ENCODE measurements around the gene ZSWIM6.

ZSWIM6 gene

DNA sequence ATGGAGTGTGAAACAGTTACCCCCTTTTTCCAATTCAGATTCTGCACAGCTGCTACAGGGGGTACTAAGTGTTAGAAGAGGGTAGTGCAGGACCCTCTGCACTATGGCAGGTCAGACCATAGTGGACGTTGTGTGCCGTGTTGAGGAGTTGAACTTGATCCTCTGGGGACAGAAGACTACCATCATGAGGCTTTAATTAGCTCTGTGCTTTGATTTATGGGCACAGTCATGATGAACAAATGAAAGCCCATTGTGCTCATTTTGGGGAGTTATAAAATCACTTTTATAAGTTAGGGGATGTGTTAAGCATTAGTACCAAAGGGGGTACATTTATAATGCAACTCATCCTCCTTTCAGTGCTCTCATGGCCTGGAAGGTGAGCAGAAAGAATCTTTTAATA lies 62.7 kb downstream of the ZSWIM6 start:
- no peak for DNase-seq
- POLR2A ChIA-PET = no interaction called here
- Histone ChIP-seq H3K9me3 (ENCODE audit: control extremely low read depth in 1 of 5, control insufficient read depth in 4 of 5, insufficient read depth in 2 of 5, low read depth in 1 of 5, low read length in 4 of 5) (no peaks in the 10 kb centered on the region), H3K4me1 (ENCODE audit: control extremely low read depth in 1 of 4, control insufficient read depth in 4 of 4, insufficient read depth in 4 of 4, low read length in 3 of 4) (no peaks in the 10 kb centered on the region), H3K4me3 (ENCODE audit: control insufficient read depth in 1 of 7, extremely low read depth in 1 of 7, insufficient read depth in 4 of 7, low read depth in 2 of 7, low read length in 6 of 7) (no peak overlapping the region), H3K36me3 (ENCODE audit: control insufficient read depth in 4 of 4, insufficient read depth in 4 of 4, low read length in 3 of 4) (peaks cover 0 to 8% (median 2%) of the 10 kb centered on the region in 4 experiments), H3K27me3 (replicated peaks in 2 of 5; ENCODE audit: control insufficient read depth in 4 of 5, insufficient read depth in 5 of 5, low read length in 4 of 5) (no peaks in the 10 kb centered on the region), H3K27ac (ENCODE audit: insufficient read depth in 1 of 2, low read depth in 1 of 2, low read length in 2 of 2, poor library complexity in 1 of 2, severe bottlenecking in 2 of 2) (no peak overlapping the region)
- 100% methylated on average over 2 of the region's 2 CpGs for WGBS (ENCODE audit: insufficient coverage)
- CTCF ChIA-PET = interaction anchor here (0.6 to 2.5 kb wide), 2 partner anchors 10 to 11 kb away, joined by 4 to 6 read pairs; no protein-coding TSS in a partner anchor

DNA sequence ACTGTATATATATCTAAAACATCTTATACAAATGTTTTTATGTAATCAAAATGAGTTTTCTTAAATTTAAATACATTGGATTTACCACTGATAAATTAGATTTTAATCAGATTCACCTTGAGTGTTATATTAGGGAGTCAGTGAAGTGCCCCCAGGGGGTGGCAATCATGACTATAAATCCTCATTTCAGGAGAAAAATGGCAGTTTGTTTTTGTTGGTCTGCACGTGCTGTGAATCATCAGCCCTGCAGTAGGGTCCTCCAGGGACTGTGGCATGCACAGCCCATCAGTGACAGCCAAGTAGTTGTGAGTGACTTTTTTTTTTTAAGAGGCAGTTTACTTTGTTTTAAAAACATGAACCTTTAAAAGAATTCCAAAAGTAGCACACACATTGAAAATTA lies 65.2 kb downstream of the ZSWIM6 start:
- POLR2A ChIA-PET = no interaction called here
- Histone ChIP-seq H3K36me3 (ENCODE audit: control insufficient read depth in 4 of 4, insufficient read depth in 4 of 4, low read length in 3 of 4) (peaks cover 0 to 3% (median 0%) of the 10 kb centered on the region in 4 experiments), H3K27me3 (replicated peaks in 2 of 5; ENCODE audit: control insufficient read depth in 4 of 5, insufficient read depth in 5 of 5, low read length in 4 of 5) (no peaks in the 10 kb centered on the region), H3K4me1 (ENCODE audit: control extremely low read depth in 1 of 4, control insufficient read depth in 4 of 4, insufficient read depth in 4 of 4, low read length in 3 of 4) (peaks cover 0 to 6% (median 2%) of the 10 kb centered on the region in 4 experiments), H3K27ac (ENCODE audit: insufficient read depth in 1 of 2, low read depth in 1 of 2, low read length in 2 of 2, poor library complexity in 1 of 2, severe bottlenecking in 2 of 2) (no peak overlapping the region), H3K4me3 (ENCODE audit: control insufficient read depth in 1 of 7, extremely low read depth in 1 of 7, insufficient read depth in 4 of 7, low read depth in 2 of 7, low read length in 6 of 7) (no peak overlapping the region), H3K9me3 (ENCODE audit: control extremely low read depth in 1 of 5, control insufficient read depth in 4 of 5, insufficient read depth in 2 of 5, low read depth in 1 of 5, low read length in 4 of 5) (no peaks in the 10 kb centered on the region)
- 75% methylated on average over 1 of the region's 1 CpG for WGBS (ENCODE audit: insufficient coverage)
- CTCF ChIA-PET = no interaction called here
- DNase-seq = peak in 2 of 3 donors; percentile 5 to 12

DNA sequence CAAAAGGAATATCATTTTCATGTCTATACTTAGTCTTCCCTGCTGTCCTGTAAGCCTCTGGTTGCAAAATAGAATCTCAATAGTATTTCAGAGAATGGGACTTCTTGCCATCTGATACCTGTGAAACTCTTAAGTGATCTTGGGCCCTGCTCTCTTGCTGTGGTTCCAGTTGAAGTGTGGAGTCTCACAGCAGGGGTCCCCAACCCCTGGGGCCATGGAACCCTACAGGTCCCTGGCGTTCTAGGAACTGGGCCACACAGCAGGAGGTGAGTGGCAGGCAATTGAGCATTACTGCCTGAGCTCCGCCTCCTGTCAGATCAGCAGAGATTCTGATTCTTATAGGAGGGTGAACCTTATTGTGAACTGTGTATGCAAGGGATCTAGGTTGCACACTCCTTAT lies 65.9 kb downstream of the ZSWIM6 start:
- H3K4me3 ChIP-seq (ENCODE audit: control insufficient read depth in 1 of 7, extremely low read depth in 1 of 7, insufficient read depth in 4 of 7, low read depth in 2 of 7, low read length in 6 of 7) = no peak overlapping the region
- H3K4me1 ChIP-seq (ENCODE audit: control extremely low read depth in 1 of 4, control insufficient read depth in 4 of 4, insufficient read depth in 4 of 4, low read length in 3 of 4) = peaks cover 0 to 11% (median 4%) of the 10 kb centered on the region in 4 experiments
- H3K36me3 ChIP-seq (ENCODE audit: control insufficient read depth in 4 of 4, insufficient read depth in 4 of 4, low read length in 3 of 4) = peaks cover 0 to 3% (median 0%) of the 10 kb centered on the region in 4 experiments
- no peak for DNase-seq
- ChIA-PET CTCF (no interaction called here), POLR2A (no interaction called here)
- no peak overlapping the region for H3K27ac ChIP-seq (ENCODE audit: insufficient read depth in 1 of 2, low read depth in 1 of 2, low read length in 2 of 2, poor library complexity in 1 of 2, severe bottlenecking in 2 of 2)
- WGBS (ENCODE audit: insufficient coverage) = 100% methylated on average over 2 of the region's 2 CpGs
- no peaks in the 10 kb centered on the region for H3K9me3 ChIP-seq (ENCODE audit: control extremely low read depth in 1 of 5, control insufficient read depth in 4 of 5, insufficient read depth in 2 of 5, low read depth in 1 of 5, low read length in 4 of 5)
- no peaks in the 10 kb centered on the region for H3K27me3 ChIP-seq (replicated peaks in 2 of 5; ENCODE audit: control insufficient read depth in 4 of 5, insufficient read depth in 5 of 5, low read length in 4 of 5)

DNA sequence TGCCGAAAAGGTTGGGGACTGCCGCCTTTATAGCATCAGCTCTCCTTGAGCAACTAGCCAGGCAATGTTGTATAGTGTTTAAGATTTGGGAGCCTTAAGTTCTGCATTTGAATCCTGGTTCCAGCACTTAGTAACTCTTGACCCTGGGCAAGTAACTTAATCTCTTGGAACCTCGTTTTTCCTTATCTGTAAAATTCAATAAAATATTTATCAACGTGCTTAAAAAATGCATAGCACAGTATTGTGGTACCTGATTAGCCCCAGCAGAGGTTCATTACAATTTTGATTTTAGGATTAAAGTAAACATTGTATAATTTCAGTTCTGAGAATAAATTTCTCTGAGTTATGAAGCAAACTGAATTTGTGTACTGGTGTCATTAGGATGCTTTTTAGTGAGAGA lies 66.4 kb downstream of the ZSWIM6 start:
- peaks cover 0 to 3% (median 0%) of the 10 kb centered on the region in 4 experiments for H3K36me3 ChIP-seq (ENCODE audit: control insufficient read depth in 4 of 4, insufficient read depth in 4 of 4, low read length in 3 of 4)
- DNase-seq = no peak
- ChIA-PET CTCF (no interaction called here), POLR2A (no interaction called here)
- peaks cover 2 to 16% (median 5%) of the 10 kb centered on the region in 4 experiments for H3K4me1 ChIP-seq (ENCODE audit: control extremely low read depth in 1 of 4, control insufficient read depth in 4 of 4, insufficient read depth in 4 of 4, low read length in 3 of 4)
- H3K9me3 ChIP-seq (ENCODE audit: control extremely low read depth in 1 of 5, control insufficient read depth in 4 of 5, insufficient read depth in 2 of 5, low read depth in 1 of 5, low read length in 4 of 5) = no peaks in the 10 kb centered on the region
- no peaks in the 10 kb centered on the region for H3K27me3 ChIP-seq (replicated peaks in 2 of 5; ENCODE audit: control insufficient read depth in 4 of 5, insufficient read depth in 5 of 5, low read length in 4 of 5)
- WGBS (ENCODE audit: insufficient coverage) = no CpG with 5 or more reads among the region's 4 CpGs
- no peak overlapping the region for H3K27ac ChIP-seq (ENCODE audit: insufficient read depth in 1 of 2, low read depth in 1 of 2, low read length in 2 of 2, poor library complexity in 1 of 2, severe bottlenecking in 2 of 2)
- no peak overlapping the region for H3K4me3 ChIP-seq (ENCODE audit: control insufficient read depth in 1 of 7, extremely low read depth in 1 of 7, insufficient read depth in 4 of 7, low read depth in 2 of 7, low read length in 6 of 7)

DNA sequence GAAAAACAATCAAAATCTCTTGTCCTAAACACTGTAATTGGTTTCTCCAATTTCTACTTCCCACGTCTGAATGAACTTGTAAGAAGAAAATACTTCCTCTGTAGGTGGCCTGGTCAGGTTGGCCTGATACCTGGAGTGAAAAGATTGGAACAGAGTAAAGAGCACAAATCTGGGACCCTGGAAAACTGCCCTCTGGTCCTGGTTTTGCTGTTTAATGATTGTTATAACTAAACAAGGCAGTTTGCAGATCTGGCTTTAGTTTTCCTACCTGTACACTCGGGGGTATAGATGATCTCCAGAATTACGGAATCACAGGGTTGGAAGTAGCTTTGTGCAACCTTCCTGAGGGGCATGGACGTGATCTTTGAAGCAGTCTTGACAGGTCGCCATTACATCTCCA lies 67.6 kb downstream of the ZSWIM6 start:
- Histone ChIP-seq H3K9me3 (ENCODE audit: control extremely low read depth in 1 of 5, control insufficient read depth in 4 of 5, insufficient read depth in 2 of 5, low read depth in 1 of 5, low read length in 4 of 5) (no peaks in the 10 kb centered on the region), H3K4me3 (ENCODE audit: control insufficient read depth in 1 of 7, extremely low read depth in 1 of 7, insufficient read depth in 4 of 7, low read depth in 2 of 7, low read length in 6 of 7) (no peak overlapping the region), H3K27me3 (replicated peaks in 2 of 5; ENCODE audit: control insufficient read depth in 4 of 5, insufficient read depth in 5 of 5, low read length in 4 of 5) (no peaks in the 10 kb centered on the region), H3K27ac (ENCODE audit: insufficient read depth in 1 of 2, low read depth in 1 of 2, low read length in 2 of 2, poor library complexity in 1 of 2, severe bottlenecking in 2 of 2) (no peak overlapping the region), H3K4me1 (ENCODE audit: control extremely low read depth in 1 of 4, control insufficient read depth in 4 of 4, insufficient read depth in 4 of 4, low read length in 3 of 4) (peaks cover 2 to 18% (median 6%) of the 10 kb centered on the region in 4 experiments), H3K36me3 (ENCODE audit: control insufficient read depth in 4 of 4, insufficient read depth in 4 of 4, low read length in 3 of 4) (peaks cover 0 to 3% (median 0%) of the 10 kb centered on the region in 4 experiments)
- WGBS (ENCODE audit: insufficient coverage) = 91% methylated on average over 4 of the region's 5 CpGs
- no peak for DNase-seq
- ChIA-PET POLR2A (no interaction called here), CTCF (interaction anchor here (1.0 to 1.8 kb wide), 2 partner anchors 14 to 20 kb away, joined by 3 to 9 read pairs; no protein-coding TSS in a partner anchor)

DNA sequence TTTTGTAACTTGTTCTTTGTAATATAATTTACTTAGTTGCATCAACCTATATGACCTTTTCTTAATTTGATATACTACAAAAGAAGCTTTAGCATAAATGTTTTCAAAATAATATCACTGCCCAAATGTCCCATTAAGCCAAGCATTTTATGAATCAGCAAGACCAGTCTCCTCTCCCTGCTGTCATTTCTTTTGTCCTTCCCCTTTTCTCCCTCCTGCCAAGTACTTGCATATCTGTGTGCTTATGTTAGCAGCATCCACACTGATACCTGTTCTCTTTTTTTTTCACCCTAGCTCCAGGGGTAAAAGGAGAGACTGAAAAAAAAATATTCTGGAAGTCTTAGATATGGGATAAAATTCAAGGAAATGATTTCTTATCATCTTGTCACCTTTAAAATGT lies 69.7 kb downstream of the ZSWIM6 start:
- H3K27me3 ChIP-seq (replicated peaks in 2 of 5; ENCODE audit: control insufficient read depth in 4 of 5, insufficient read depth in 5 of 5, low read length in 4 of 5) = no peaks in the 10 kb centered on the region
- no peak overlapping the region for H3K4me3 ChIP-seq (ENCODE audit: control insufficient read depth in 1 of 7, extremely low read depth in 1 of 7, insufficient read depth in 4 of 7, low read depth in 2 of 7, low read length in 6 of 7)
- no peak overlapping the region for H3K27ac ChIP-seq (ENCODE audit: insufficient read depth in 1 of 2, low read depth in 1 of 2, low read length in 2 of 2, poor library complexity in 1 of 2, severe bottlenecking in 2 of 2)
- H3K4me1 ChIP-seq (ENCODE audit: control extremely low read depth in 1 of 4, control insufficient read depth in 4 of 4, insufficient read depth in 4 of 4, low read length in 3 of 4) = peaks cover 2 to 18% (median 6%) of the 10 kb centered on the region in 4 experiments
- no peaks in the 10 kb centered on the region for H3K36me3 ChIP-seq (ENCODE audit: control insufficient read depth in 4 of 4, insufficient read depth in 4 of 4, low read length in 3 of 4)
- no peaks in the 10 kb centered on the region for H3K9me3 ChIP-seq (ENCODE audit: control extremely low read depth in 1 of 5, control insufficient read depth in 4 of 5, insufficient read depth in 2 of 5, low read depth in 1 of 5, low read length in 4 of 5)
- DNase-seq = peak; percentile 17 to 67 (median 56)
- ChIA-PET POLR2A (no interaction called here), CTCF (no interaction called here)

DNA sequence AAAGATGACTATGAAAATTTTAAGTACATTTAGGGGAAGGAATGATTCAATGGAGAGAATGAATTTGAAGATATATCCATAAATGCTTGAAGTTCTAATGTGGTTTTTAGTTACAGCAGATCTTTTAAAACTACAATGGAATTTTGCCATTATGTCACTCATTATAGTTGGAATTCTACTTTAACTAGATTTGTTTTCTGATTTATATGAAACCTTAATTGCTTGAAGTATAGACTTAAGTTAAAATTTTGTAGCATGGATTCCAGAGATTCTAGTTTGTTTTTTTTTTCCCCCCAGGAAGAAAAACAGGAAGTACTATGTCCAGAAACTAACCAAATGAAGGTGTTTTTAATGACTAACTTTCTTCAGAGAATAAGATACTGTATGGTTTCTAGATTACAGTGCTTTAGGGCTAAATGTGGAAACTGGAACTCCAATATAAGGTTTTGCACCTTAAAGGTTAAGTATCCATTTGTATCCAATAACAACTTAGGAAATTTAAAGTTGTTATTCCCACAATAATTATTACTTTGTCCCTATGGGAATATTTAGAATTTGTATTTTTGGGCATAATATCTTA lies 70.3 kb downstream of the ZSWIM6 start:
- H3K4me3 ChIP-seq (ENCODE audit: control insufficient read depth in 1 of 7, extremely low read depth in 1 of 7, insufficient read depth in 4 of 7, low read depth in 2 of 7, low read length in 6 of 7) = no peak overlapping the region
- POLR2A ChIA-PET = no interaction called here
- no peaks in the 10 kb centered on the region for H3K36me3 ChIP-seq (ENCODE audit: control insufficient read depth in 4 of 4, insufficient read depth in 4 of 4, low read length in 3 of 4)
- no peaks in the 10 kb centered on the region for H3K27me3 ChIP-seq (replicated peaks in 2 of 5; ENCODE audit: control insufficient read depth in 4 of 5, insufficient read depth in 5 of 5, low read length in 4 of 5)
- DNase-seq = peak in 2 of 3 donors; percentile 28 to 41
- CTCF ChIA-PET = no interaction called here
- no peak overlapping the region for H3K27ac ChIP-seq (ENCODE audit: insufficient read depth in 1 of 2, low read depth in 1 of 2, low read length in 2 of 2, poor library complexity in 1 of 2, severe bottlenecking in 2 of 2)
- H3K4me1 ChIP-seq (ENCODE audit: control extremely low read depth in 1 of 4, control insufficient read depth in 4 of 4, insufficient read depth in 4 of 4, low read length in 3 of 4) = peaks cover 2 to 18% (median 6%) of the 10 kb centered on the region in 4 experiments
- H3K9me3 ChIP-seq (ENCODE audit: control extremely low read depth in 1 of 5, control insufficient read depth in 4 of 5, insufficient read depth in 2 of 5, low read depth in 1 of 5, low read length in 4 of 5) = no peaks in the 10 kb centered on the region

Measured in common myeloid progenitor, CD34-positive (primary cell).